Activated T-helper 1 cell treated with anti-CD3 and anti-CD28 coated beads, Interleukin-12 subunit alpha, Interleukin-12 subunit beta, Interleukin-2, Interleukin-4 antibody, amounts not matched to agents 30 ng/mL and 10 ng/mL and 1 ng/mL, durations not matched to agents 14 hours and 24 hours and 36 hours (primary cell): ENCODE measurements around the gene MKX. TPM values are rescaled to one million over a fixed set of nuclear protein-coding genes. Genes with fewer than 3 reads are reported as not detected.

Experiments
- DNase-seq: peaks from one replicate; pipeline ENCODE4 v3.0.0; 2021; ENCODE audit warnings: low spot score
- H3K27ac Mint-ChIP-seq: one replicate; pipeline ENCODE4 v1.8.0; 2021; ENCODE audit warnings: mild to moderate bottlenecking, mixed read lengths
- H3K27me3 Mint-ChIP-seq: one replicate; pipeline ENCODE4 v1.8.0; 2022; ENCODE audit warnings: mild to moderate bottlenecking, moderate library complexity, mixed read lengths; ENCODE audit not compliant: insufficient read depth
- H3K36me3 Mint-ChIP-seq: one replicate; pipeline ENCODE4 v1.8.0; 2021; ENCODE audit warnings: low read depth, mixed read lengths
- H3K4me1 Mint-ChIP-seq: one replicate; pipeline ENCODE4 v1.8.0; 2021; ENCODE audit warnings: low read depth, mixed read lengths
- H3K4me3 Mint-ChIP-seq: one replicate; pipeline ENCODE4 v1.8.0; 2021; ENCODE audit warnings: mild to moderate bottlenecking, moderate library complexity, mixed read lengths
- H3K9me3 Mint-ChIP-seq: one replicate; pipeline ENCODE4 v1.8.0; 2021; ENCODE audit warnings: mixed read lengths
- intact Hi-C: fragments of 100-400 bp; cut with micrococcal nuclease; formaldehyde crosslinking; loops from one replicate; pipeline ENCODE4 v1.15.1; 2024
- total RNA-seq: library from RNA; stranded (reverse); gene quantifications from 2 replicates; pipeline ENCODE4 v1.2.3, GENCODE V29; 2022

The MKX gene
- total RNA-seq, 1 donor from 2014 or later, result not detected

DNA sequence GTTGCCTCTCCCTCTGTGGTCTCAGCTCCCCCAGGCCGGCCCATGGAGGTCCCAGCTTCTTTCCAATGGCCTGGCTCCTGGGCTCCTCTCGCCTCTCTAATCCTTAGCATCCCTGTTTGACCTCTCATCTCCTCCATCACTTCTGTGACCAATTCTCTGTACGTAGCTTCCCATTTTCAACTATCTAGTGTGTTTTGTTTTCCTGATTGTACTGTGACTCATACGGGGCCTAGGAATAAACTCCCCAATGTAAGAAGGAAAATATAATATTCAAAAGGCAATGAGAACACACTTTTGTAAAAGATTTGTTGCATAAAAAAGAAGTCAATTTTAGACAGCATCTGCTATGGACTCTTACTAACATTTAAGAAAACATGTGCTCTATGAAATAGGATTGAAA, 90.3 kb downstream of the MKX start:
- no peaks in the 10 kb centered on the region for H3K9me3 Mint-ChIP-seq
- no peaks in the 10 kb centered on the region for H3K4me1 Mint-ChIP-seq
- peaks cover 9% of the 10 kb centered on the region for H3K27me3 Mint-ChIP-seq
- H3K4me3 Mint-ChIP-seq, result no peak overlapping the region
- H3K36me3 Mint-ChIP-seq, result no peaks in the 10 kb centered on the region
- intact Hi-C loops, result loop anchor here (5.0 kb wide), 1 partner anchor 153 kb away; the partner anchor contains the start of gene RAB18
- no peak overlapping the region for H3K27ac Mint-ChIP-seq
- no peak for DNase-seq

DNA sequence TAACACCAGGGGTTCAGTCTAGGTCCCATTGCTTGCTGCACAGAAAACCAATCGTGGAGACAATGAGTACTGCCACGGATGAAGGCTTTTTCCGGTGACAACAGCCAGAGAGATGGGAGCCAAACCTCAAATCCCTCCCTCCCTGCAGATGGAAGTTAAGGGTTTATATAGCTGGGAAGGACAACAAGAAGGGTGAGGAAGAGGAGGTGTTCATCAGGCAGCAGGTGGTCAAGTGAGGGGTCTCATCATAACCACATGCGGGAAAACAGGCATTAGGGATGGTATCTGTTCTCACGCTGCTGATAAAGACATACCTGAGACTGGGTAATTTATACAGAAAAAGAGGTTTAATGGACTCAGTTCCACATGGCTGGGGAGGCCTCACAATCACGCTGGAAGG, 91.3 kb downstream of the MKX start:
- intact Hi-C loops, result no loop called here

DNA sequence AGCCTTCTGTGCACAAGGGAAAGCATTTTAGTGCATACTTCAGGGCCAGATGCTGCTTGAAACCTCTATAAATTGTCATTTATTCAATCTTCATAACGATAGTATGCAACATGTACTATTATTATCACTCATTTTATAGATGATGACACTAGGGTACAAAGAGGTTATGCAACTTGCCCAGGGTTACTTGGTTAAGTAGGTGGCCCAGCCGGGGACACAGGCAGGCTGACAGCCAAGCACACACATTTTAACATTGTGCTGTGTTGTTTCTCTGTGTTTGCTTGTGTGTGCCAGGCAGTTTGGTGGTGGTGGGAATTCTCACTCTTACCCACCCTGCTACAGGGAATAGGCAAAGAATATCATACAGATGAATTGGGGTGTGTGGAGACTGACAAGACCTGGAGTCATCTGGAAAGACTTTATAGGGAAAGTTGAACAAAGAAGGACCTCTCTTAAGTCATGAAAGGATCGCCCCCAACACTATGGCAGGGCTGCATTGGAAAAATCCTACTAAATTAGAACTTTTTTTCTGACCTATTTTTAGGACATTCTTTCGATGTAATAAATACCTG, 98.9 kb downstream of the MKX start:
- DNase-seq, result no peak
- intact Hi-C loops, result no loop called here
- H3K27ac Mint-ChIP-seq, result no peak overlapping the region
- H3K9me3 Mint-ChIP-seq, result no peaks in the 10 kb centered on the region
- peaks cover 13% of the 10 kb centered on the region for H3K27me3 Mint-ChIP-seq
- H3K4me3 Mint-ChIP-seq, result no peak overlapping the region
- no peaks in the 10 kb centered on the region for H3K36me3 Mint-ChIP-seq
- H3K4me1 Mint-ChIP-seq, result no peaks in the 10 kb centered on the region

More for the DNA sequence above, 91.3 kb downstream of the MKX start:
- DNase-seq, result no peak
- Mint-ChIP-seq H3K27ac (no peak overlapping the region), H3K9me3 (no peaks in the 10 kb centered on the region), H3K36me3 (no peaks in the 10 kb centered on the region), H3K4me1 (no peaks in the 10 kb centered on the region), H3K27me3 (peaks cover 6% of the 10 kb centered on the region), H3K4me3 (no peak overlapping the region)

DNA sequence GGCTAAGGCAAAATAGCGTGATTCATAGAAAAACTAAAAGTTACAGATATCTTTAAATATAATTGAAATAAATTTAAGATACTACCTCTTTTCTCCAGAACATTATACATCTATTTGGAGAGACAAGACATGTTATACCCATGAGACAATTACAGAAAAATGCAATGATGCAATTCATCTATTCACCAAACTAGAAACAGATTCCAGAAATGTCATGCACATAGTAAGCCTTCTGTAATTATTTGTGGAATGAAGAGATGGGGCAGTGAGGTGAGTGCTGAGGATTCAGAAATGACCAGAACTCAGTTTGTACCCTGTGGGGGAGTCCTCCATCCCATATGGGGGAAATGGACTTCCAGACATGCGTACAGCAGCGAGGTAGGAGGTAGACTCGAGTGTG, 99.4 kb downstream of the MKX start:
- no peaks in the 10 kb centered on the region for H3K4me1 Mint-ChIP-seq
- H3K4me3 Mint-ChIP-seq, result no peak overlapping the region
- peaks cover 14% of the 10 kb centered on the region for H3K27me3 Mint-ChIP-seq
- no peaks in the 10 kb centered on the region for H3K9me3 Mint-ChIP-seq
- H3K36me3 Mint-ChIP-seq, result no peaks in the 10 kb centered on the region
- no peak overlapping the region for H3K27ac Mint-ChIP-seq
- no peak for DNase-seq
- intact Hi-C loops, result no loop called here

DNA sequence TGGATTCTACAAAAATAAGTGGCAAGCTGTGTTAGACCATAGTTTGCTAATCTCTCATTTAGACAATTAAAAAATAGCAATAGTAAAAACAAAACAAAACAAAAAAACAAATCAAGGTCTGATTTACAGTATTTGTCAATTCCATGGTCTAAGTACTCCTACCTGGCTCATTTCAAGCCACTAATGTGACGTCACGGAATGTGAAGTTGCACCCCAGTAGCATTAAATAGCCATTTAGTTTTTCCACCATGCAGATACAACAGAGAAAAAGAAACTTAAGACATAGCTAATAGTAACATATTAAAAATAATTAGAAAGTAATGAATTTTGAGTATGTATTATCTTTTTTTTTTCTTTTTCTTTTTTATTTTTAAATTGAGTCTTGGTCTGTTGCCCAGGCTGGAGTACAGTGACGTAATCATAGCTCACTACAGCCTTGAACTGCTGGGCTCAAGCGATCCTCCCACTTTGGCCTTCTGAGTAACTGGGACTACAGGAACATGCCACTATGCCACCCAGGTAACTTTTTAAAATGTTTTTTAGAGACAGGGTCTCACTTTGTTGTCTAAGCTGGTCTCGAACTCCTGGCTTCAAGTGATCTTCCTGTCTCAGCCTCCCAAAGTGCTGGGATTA, 101.2 kb downstream of the MKX start:
- no peaks in the 10 kb centered on the region for H3K4me1 Mint-ChIP-seq
- intact Hi-C loops, result no loop called here
- peaks cover 15% of the 10 kb centered on the region for H3K27me3 Mint-ChIP-seq
- no peaks in the 10 kb centered on the region for H3K36me3 Mint-ChIP-seq
- DNase-seq, result no peak
- no peak overlapping the region for H3K4me3 Mint-ChIP-seq
- no peak overlapping the region for H3K27ac Mint-ChIP-seq
- H3K9me3 Mint-ChIP-seq, result no peaks in the 10 kb centered on the region

DNA sequence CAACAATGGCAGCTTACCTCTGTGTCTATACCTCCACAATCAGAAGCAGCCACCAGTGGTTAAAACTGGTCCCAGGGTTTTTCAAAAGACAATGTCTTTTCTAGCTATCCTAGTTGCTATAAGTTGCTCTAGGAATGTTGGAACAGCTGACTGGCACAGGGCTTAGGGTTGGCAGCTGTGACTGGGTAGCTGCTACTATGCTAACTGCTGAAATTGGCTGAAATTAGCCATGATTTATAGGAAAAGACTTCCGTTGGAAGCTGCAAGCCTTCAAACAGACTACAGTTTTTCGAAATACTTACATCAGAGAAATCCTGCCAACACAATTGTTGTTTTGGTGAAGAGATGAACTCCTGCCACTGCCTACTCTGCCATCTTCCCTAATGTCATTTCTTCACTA, 102.3 kb downstream of the MKX start:
- no peak for DNase-seq
- H3K27me3 Mint-ChIP-seq, result peaks cover 15% of the 10 kb centered on the region
- H3K9me3 Mint-ChIP-seq, result no peaks in the 10 kb centered on the region
- intact Hi-C loops, result no loop called here
- no peaks in the 10 kb centered on the region for H3K36me3 Mint-ChIP-seq
- H3K4me3 Mint-ChIP-seq, result no peak overlapping the region
- H3K4me1 Mint-ChIP-seq, result no peaks in the 10 kb centered on the region
- no peak overlapping the region for H3K27ac Mint-ChIP-seq

DNA sequence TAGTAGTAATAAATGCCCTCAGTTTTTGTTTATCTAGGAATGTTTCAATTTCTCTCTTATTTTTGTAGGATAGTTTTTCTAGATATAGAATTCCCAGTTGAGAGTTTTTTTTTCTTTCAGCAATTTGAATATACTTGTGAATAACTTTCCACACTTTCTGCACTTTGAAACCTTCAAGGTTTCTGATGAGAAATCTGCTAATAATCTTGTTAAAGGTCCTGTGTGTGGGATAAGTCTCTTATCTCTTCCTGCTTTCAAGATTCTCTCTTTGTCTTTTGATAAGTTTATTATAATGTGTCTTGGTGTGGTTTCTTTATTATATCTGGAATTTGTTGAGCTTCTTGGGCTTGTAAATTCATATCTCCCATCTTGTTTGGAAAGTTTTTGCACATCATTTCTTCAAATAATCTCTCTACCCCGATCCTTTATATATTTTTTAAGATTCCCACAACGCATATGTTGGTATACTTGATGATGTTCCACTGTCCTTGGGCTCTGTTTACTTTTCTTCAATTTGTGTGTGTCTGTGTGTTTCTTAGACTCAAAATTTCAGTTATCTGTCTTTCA, 103.5 kb downstream of the MKX start:
- no peak for DNase-seq
- intact Hi-C loops, result no loop called here
- H3K36me3 Mint-ChIP-seq, result no peaks in the 10 kb centered on the region

DNA sequence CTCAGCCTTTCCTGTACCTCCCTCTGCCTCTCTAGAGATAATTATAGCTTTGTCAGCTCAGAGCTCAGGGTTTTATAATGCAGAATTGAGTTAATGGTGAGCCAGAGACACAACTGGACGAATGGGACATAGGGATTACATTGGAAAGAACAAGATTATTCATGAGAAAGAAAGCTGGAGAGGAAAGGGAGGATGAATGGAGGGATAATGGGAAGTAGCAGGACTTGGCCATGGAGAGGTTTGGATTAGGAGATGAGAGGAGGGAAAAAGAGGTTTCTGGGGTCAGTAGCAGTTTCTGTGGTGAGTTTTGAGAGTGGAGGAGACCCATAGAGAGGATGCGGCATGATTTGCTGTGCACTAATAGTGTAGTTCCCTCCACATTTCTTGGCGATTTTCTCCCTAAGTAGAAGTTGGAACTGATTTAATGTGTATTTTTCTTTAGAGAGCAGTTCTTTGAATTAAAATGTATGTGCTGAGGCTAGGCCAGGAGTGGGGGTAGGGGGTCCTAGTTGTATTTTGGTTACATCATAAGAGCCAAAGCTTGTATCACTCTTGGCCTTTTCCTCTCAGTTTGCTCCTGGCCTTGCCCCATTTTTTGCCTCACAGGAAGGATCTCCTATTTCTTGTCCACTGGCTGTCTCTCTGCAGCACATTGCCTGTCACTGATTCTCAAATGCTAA, 107.4 kb downstream of the MKX start:
- H3K36me3 Mint-ChIP-seq, result no peaks in the 10 kb centered on the region
- H3K4me1 Mint-ChIP-seq, result no peaks in the 10 kb centered on the region
- no peak for DNase-seq
- no peak overlapping the region for H3K4me3 Mint-ChIP-seq
- no peak overlapping the region for H3K27ac Mint-ChIP-seq
- no peaks in the 10 kb centered on the region for H3K9me3 Mint-ChIP-seq
- intact Hi-C loops, result no loop called here
- peaks cover 10% of the 10 kb centered on the region for H3K27me3 Mint-ChIP-seq

More for the DNA sequence above, 103.5 kb downstream of the MKX start:
- H3K4me1 Mint-ChIP-seq, result no peaks in the 10 kb centered on the region
- no peaks in the 10 kb centered on the region for H3K9me3 Mint-ChIP-seq
- H3K4me3 Mint-ChIP-seq, result no peak overlapping the region
- no peak overlapping the region for H3K27ac Mint-ChIP-seq
- peaks cover 16% of the 10 kb centered on the region for H3K27me3 Mint-ChIP-seq

DNA sequence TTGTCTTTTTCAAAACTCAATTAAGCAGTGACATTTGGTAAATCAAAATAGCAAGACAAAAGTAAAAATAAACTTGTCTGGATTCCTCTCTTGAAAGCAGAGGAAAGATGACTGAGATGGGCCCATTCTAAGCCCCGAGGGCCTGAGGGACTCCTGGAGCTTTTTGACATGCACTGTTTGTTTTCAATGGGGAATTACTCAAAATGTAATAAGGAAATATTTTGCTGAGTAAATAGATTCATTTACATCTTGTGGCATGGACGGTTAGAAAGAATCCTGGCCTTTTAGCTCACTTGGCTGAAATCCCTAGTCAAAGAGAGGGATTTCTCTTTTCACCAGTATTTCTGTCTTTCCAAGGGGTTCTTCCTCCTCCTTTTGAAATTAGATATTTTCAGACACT, 108.0 kb downstream of the MKX start:
- H3K36me3 Mint-ChIP-seq, result no peaks in the 10 kb centered on the region
- intact Hi-C loops, result no loop called here
- no peak overlapping the region for H3K27ac Mint-ChIP-seq
- H3K4me3 Mint-ChIP-seq, result no peak overlapping the region
- H3K27me3 Mint-ChIP-seq, result peaks cover 6% of the 10 kb centered on the region
- DNase-seq, result no peak
- H3K4me1 Mint-ChIP-seq, result no peaks in the 10 kb centered on the region
- H3K9me3 Mint-ChIP-seq, result no peaks in the 10 kb centered on the region

DNA sequence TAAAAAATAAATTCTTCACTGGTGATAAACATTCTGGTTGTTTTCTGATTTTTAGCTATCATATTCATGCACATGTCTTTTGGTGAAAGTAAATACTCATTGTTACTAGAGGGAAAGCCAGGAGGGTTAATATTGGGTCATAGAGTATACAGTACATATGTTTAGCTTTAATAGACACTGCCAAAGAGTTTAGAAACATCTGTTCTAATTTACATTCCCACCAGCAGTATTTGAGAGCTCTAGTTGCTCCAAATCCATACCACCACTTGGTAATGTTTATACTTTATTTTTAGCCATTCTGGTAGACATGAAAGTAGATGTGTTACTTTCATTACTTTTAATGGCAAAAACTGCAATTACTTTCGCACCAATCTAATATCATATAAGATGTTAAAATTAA, 108.8 kb downstream of the MKX start:
- no peaks in the 10 kb centered on the region for H3K36me3 Mint-ChIP-seq
- no peak overlapping the region for H3K4me3 Mint-ChIP-seq

DNA sequence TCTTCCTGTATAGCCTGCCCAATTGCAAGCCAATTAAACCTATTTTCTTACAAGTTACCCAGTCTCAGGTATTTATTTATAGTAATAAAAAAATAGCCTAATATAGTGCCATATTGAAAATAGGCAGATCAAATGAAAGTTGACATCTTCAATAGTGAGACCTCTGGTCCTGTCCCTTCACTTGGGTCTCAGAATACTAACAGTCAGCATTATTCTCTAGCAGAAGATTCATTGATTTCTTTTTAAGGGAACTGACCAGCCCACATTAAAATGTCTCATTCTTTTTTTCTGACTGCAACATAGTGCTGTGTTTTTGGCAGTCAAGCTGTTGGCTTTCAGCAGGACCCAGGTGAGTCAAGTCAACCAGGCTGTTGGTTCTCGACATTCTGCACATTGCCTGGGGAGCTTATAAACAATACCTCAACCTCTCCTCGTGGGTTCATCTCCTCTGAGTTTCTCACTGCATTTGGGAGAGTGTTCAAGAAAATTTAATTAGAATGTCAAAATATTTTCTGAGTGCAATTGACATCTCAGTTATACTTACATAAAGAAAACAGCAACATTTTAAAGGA, 109.8 kb downstream of the MKX start:
- H3K27me3 Mint-ChIP-seq, result peaks cover 5% of the 10 kb centered on the region
- no peaks in the 10 kb centered on the region for H3K9me3 Mint-ChIP-seq
- no peak for DNase-seq
- no peak overlapping the region for H3K4me3 Mint-ChIP-seq
- H3K36me3 Mint-ChIP-seq, result no peaks in the 10 kb centered on the region
- no peak overlapping the region for H3K27ac Mint-ChIP-seq
- no peaks in the 10 kb centered on the region for H3K4me1 Mint-ChIP-seq
- intact Hi-C loops, result no loop called here

More for the DNA sequence above, 108.8 kb downstream of the MKX start:
- Mint-ChIP-seq H3K4me1 (no peaks in the 10 kb centered on the region), H3K9me3 (no peaks in the 10 kb centered on the region), H3K27ac (no peak overlapping the region), H3K27me3 (peaks cover 4% of the 10 kb centered on the region)
- DNase-seq, result no peak
- intact Hi-C loops, result no loop called here

DNA sequence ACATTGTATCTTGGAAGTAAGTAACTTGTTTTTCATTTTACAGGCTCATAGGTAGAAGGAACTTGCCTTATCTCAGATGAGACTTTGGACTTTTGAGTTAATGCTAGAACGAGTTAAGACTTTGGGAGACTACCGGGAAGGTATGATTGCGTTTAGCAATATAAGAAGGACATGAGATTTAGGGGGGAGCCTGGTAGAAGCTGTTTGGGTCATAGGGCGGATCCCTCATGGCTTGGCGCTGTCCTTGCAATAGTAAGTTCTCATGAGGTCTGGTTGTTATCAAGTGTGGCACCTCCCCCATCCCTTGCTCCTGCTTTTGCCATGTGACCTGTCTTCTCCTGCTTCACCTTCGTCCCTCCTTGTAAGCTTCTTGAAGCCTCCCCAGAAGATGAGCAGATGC, 110.3 kb downstream of the MKX start:
- no peaks in the 10 kb centered on the region for H3K4me1 Mint-ChIP-seq
- no peaks in the 10 kb centered on the region for H3K9me3 Mint-ChIP-seq

DNA sequence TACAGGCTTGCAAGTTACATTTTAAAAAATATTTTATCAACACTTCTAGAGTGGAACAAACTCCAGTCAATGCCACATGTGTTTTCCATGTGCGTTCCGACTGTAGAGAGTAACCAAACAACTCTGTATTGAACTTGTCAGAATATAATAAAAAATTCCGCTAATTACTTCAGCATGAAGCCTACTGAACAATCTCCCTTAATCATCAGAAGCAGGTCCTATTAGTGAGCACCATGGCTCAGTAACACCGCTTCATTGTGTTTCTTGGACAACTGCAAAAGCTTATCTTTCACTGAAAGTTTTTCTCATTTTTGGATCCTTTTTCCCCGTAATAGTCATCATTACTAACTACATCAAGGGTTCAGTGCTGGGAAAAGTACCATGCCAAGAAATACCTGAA, 117.0 kb downstream of the MKX start:
- Mint-ChIP-seq H3K36me3 (no peaks in the 10 kb centered on the region), H3K4me1 (no peaks in the 10 kb centered on the region), H3K27me3 (peaks cover 14% of the 10 kb centered on the region), H3K27ac (no peak overlapping the region), H3K4me3 (no peak overlapping the region), H3K9me3 (no peaks in the 10 kb centered on the region)
- intact Hi-C loops, result no loop called here
- DNase-seq, result no peak

More for the DNA sequence above, 110.3 kb downstream of the MKX start:
- no peak for DNase-seq
- intact Hi-C loops, result no loop called here
- H3K36me3 Mint-ChIP-seq, result no peaks in the 10 kb centered on the region
- no peak overlapping the region for H3K4me3 Mint-ChIP-seq
- H3K27me3 Mint-ChIP-seq, result peaks cover 9% of the 10 kb centered on the region
- no peak overlapping the region for H3K27ac Mint-ChIP-seq
